Measurements from ENCODE around the gene TTC3. TPM values are rescaled to one million over a fixed set of nuclear protein-coding genes. Genes with fewer than 3 reads are reported as not detected.

TTC3 gene
- total RNA-seq, 1 experiment from 2014 or later = 92.8 TPM

DNA sequence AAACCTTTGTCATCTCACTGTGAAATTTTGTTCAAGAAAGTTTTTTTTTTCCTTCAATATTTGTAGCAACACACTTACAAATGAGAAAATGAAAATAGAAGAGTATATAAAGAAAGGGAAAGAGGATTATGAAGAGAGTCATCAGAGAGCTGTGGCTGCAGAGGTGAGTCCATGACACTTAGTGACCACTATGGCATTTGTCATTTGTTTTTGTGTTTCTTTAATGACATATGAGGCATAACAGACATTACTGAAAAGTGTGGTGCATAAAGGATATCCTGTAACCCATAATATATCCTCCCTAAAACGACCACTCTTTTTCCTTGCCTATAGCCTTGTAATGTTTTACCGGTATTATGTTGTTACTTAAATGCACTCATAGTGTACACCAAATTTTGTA, 113.9 kb downstream of the TTC3 start:
- Mint-ChIP-seq H3K27me3 (ENCODE audit: insufficient read depth, unreplicated experiment) (no peaks in the 10 kb centered on the region), H3K36me3 (ENCODE audit: insufficient read depth, unreplicated experiment) (peaks cover 71% of the 10 kb centered on the region), H3K9me3 (ENCODE audit: unreplicated experiment) (no peaks in the 10 kb centered on the region), H3K27ac (ENCODE audit: unreplicated experiment) (no peak overlapping the region), H3K4me3 (ENCODE audit: unreplicated experiment) (no peak overlapping the region), H3K4me1 (ENCODE audit: low read depth, unreplicated experiment) (no peaks in the 10 kb centered on the region)
- ChIA-PET CTCF (no interaction called here), POLR2A (no interaction called here)
- no peaks in the 10 kb centered on the region for H3K9me3 ChIP-seq
- TF ChIP-seq CTCF (IDR thresholded peaks at IDR 0.05; ENCODE audit: insufficient read depth in 1 of 2, low read depth in 1 of 2, low read length in 1 of 2, severe bottlenecking in 1 of 2, unreplicated experiment in 1 of 2) = no peak
- no TSS peak for BruUV-seq (replicated peaks)
- H3K4me1 ChIP-seq = no peaks in the 10 kb centered on the region
- no peak overlapping the region for H3K4me3 ChIP-seq (ENCODE audit: low read depth, low read length)
- intact Hi-C loops (cut with micrococcal nuclease; ENCODE audit: unreplicated experiment) = no loop called here
- no peaks in the 10 kb centered on the region for H3K36me3 ChIP-seq (ENCODE audit: control insufficient read depth, insufficient read depth, low read length)
- H3K27me3 ChIP-seq (replicated peaks; ENCODE audit: control insufficient read depth, insufficient read depth, low read length) = no peaks in the 10 kb centered on the region
- DNase-seq = no peak

DNA sequence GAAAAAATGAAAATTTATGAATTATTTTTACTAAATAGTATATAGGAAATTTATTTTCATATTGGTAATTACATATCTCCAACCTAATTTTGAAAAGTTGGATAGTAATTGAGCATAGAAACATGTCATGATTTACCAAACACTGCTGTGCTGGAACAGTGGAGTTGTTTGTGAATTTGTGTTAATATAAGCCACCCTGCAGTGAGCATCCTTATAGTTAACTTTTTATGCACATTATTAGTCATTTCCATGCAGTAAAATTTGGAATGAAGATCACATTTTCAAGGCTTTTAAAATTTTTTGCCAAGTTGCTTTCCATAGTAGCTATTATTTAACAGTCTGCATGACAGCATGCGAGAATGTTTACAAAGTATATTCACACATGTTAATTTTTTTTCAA, 115.8 kb downstream of the TTC3 start:
- Histone ChIP-seq H3K4me3 (ENCODE audit: low read depth, low read length) (no peak overlapping the region), H3K4me1 (no peaks in the 10 kb centered on the region), H3K36me3 (ENCODE audit: control insufficient read depth, insufficient read depth, low read length) (no peaks in the 10 kb centered on the region; the same call in 1 of the 2 replicates), H3K9me3 (no peaks in the 10 kb centered on the region), H3K27me3 (replicated peaks; ENCODE audit: control insufficient read depth, insufficient read depth, low read length) (no peaks in the 10 kb centered on the region)
- DNase-seq = no peak
- peaks cover 76% of the 10 kb centered on the region for H3K36me3 Mint-ChIP-seq (ENCODE audit: insufficient read depth, unreplicated experiment)
- H3K27me3 Mint-ChIP-seq (ENCODE audit: insufficient read depth, unreplicated experiment) = no peaks in the 10 kb centered on the region
- no TSS peak for BruUV-seq (replicated peaks)
- no peak for TF ChIP-seq CTCF (IDR thresholded peaks at IDR 0.05; ENCODE audit: insufficient read depth in 1 of 2, low read depth in 1 of 2, low read length in 1 of 2, severe bottlenecking in 1 of 2, unreplicated experiment in 1 of 2)
- H3K4me1 Mint-ChIP-seq (ENCODE audit: low read depth, unreplicated experiment) = no peaks in the 10 kb centered on the region
- no peaks in the 10 kb centered on the region for H3K9me3 Mint-ChIP-seq (ENCODE audit: unreplicated experiment)
- ChIA-PET CTCF (no interaction called here), POLR2A (no interaction called here)
- no peak overlapping the region for H3K4me3 Mint-ChIP-seq (ENCODE audit: unreplicated experiment)
- H3K27ac Mint-ChIP-seq (ENCODE audit: unreplicated experiment) = no peak overlapping the region
- intact Hi-C loops (cut with micrococcal nuclease; ENCODE audit: unreplicated experiment) = no loop called here

GRCh38 chr21:37192019-37192418, 119.0 kb downstream of the TTC3 start:
- no peaks in the 10 kb centered on the region for H3K9me3 Mint-ChIP-seq (ENCODE audit: unreplicated experiment)
- Histone ChIP-seq H3K9me3 (no peaks in the 10 kb centered on the region), H3K4me3 (ENCODE audit: low read depth, low read length) (no peak overlapping the region), H3K4me1 (no peaks in the 10 kb centered on the region), H3K36me3 (ENCODE audit: control insufficient read depth, insufficient read depth, low read length) (no peaks in the 10 kb centered on the region; the same call in 1 of the 2 replicates), H3K27me3 (replicated peaks; ENCODE audit: control insufficient read depth, insufficient read depth, low read length) (no peaks in the 10 kb centered on the region)
- BruUV-seq (replicated peaks) = no TSS peak
- ChIA-PET POLR2A (no interaction called here), CTCF (no interaction called here)
- no peaks in the 10 kb centered on the region for H3K27me3 Mint-ChIP-seq (ENCODE audit: insufficient read depth, unreplicated experiment)
- intact Hi-C loops (cut with micrococcal nuclease; ENCODE audit: unreplicated experiment) = no loop called here
- no peak for TF ChIP-seq CTCF (IDR thresholded peaks at IDR 0.05; ENCODE audit: insufficient read depth in 1 of 2, low read depth in 1 of 2, low read length in 1 of 2, severe bottlenecking in 1 of 2, unreplicated experiment in 1 of 2)
- no peak overlapping the region for H3K4me3 Mint-ChIP-seq (ENCODE audit: unreplicated experiment)
- peaks cover 84% of the 10 kb centered on the region for H3K36me3 Mint-ChIP-seq (ENCODE audit: insufficient read depth, unreplicated experiment)
- H3K27ac Mint-ChIP-seq (ENCODE audit: unreplicated experiment) = no peak overlapping the region
- no peaks in the 10 kb centered on the region for H3K4me1 Mint-ChIP-seq (ENCODE audit: low read depth, unreplicated experiment)
- no peak for DNase-seq

Measured in Caco-2 (cell line).